HG03575 (cell line): ENCODE results near the gene MYO15A.

Experiments used
- ATAC-seq: cut with Tn5 transposase; IDR thresholded peaks from one replicate; pipeline ENCODE4 v1.9.1; 2021; ENCODE audit not compliant: unreplicated experiment, insufficient number of reproducible peaks, low FRiP score; ENCODE audit errors: extremely low read depth

The MYO15A gene

DNA sequence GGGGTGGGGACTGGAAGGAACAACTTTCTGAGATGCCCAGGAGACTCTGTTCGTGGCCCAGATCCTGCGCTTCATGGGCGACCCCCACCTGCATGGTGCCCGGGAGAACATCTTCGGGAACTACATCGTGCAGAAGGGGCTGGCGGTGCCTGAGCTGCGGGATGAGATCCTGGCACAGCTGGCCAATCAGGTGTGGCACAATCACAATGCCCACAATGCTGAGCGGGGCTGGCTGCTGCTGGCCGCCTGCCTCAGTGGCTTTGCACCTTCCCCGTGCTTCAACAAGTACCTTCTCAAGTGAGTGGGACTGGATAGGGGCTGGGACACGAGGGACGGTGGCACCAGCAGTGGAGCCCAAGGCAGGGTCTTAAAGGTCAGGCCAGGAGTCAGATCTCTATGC lies 37.3 kb downstream of the MYO15A start:
- ATAC-seq: no peak

DNA sequence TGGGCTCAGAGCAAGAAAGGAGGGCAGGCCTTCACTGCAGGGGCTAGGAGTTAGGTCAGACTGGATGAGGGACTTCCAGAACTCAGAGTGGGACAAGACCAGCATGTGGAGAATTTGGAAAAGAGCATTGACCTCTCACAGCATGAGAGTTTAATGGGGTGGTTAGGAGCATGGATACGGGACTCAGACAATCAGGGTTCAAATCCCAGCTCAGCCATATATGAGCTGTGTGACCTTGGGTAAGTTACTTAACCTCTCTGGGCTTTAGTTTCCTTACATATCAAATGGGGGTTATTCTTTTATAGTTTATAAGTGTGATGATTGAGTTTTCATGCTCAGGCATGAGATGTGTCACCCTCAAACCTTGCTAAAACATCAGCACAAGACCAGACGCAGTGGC lies 37.7 kb downstream of the MYO15A start:
- no peak for ATAC-seq

DNA sequence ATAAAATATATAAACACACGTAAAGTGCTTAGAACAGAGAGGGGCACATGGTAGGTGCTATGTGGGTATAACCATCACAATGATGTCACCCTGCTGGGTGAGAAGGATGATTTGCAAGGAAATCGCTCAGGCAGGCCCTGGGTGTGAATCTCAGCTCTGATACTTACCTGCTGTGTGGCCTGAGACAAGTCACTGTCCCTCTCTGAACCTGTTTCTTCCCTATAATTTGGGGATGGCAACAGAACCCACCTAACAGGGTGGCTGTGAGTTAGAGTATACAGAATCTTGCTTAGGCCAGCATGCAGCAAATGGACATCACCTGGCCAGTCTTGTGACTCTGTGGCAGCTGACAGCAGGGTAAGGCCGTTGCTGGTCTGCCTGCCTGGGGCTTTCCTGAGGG lies 38.4 kb downstream of the MYO15A start:
- ATAC-seq: no peak

DNA sequence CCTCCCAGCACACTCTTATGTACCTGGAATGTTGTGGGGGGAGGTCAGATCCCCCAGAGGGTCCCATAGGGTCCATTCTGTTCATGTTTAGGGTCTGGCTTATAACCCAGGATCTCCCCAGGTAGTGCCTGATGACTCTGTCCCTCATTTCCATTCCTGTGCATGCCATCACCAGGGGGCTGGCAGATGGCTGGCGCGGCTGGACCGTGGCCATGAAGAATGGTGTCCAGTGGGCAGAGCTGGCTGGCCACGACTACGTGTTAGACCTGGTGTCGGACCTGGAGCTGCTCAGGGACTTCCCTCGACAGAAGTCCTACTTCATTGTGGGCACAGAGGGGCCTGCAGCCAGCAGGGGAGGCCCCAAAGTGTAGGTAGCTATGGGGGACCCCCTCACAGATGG lies 40.0 kb downstream of the MYO15A start:
- ATAC-seq: no peak

DNA sequence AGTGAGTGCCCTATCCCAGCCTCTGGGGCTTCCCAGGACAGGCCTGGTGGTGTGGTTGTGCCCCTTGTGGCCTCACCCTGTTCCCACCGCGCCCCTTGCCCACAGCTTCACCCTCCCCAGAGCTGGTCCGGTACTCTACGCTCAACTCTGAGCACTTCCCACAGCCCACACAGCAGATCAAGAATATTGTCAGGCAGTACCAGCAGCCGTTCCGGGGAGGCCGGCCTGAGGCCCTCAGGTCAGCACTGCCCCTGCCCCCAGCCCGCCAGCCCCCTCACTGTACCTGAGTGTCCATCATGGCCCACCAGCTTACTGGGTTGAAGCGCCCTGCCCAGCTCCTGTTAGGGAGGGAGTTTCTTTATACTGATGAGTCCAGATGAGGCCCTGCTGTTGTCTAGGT lies 42.7 kb downstream of the MYO15A start:
- no peak for ATAC-seq

DNA sequence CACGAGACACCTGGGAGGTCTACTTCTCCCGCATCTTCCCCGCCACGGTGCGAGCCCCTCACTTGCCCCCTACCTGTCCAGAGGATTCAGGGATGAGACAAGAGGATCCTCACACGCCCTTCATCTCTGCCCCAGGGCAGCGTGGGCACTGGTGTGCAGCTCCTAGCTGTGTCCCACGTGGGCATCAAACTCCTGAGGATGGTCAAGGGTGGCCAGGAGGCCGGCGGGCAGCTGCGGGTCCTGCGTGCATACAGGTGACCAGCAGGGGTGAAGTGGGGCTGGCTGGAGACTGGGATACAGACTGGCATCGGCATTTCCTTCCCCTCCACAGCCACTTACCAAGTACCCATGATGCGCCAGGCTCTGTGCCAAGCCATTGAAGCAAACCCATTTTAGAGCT lies 46.6 kb downstream of the MYO15A start:
- ATAC-seq: no peak

DNA sequence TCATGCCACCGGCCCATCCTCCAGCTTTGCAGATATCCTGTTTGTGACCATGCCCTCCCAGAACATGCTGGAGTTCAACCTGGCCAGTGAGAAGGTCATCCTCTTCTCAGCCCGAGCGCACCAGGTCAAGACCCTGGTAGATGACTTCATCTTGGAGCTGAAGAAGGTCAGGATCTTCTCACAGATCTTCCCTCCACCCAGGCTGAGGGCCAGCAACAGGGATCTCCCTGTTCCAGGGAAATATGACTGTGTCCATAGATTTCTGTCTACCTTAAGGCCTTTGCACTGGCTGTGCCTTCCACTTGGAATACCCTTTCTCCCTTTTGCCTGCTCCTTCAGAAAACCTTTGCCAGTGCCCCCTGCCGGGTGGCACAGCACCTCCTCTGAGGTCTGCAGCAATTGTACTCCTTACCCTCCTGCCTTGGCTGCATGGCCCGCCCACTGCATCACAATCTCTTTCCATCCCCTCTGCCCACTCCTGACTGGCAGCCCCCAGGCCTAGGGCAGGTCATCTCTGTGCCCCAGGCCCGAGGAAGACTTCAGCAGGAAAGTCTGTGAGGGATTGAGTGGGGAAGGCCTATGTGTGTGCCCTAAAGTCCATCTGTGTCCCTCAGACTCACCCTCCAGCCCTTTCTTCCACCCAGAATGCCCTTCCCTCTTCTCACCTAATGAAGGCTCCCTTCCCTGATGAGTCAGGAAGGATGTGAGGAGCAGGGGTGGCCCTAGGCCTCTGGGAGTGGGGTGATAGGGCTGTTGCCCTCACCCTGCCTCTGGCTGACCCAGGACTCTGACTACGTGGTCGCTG lies 47.8 kb downstream of the MYO15A start:
- ATAC-seq: no peak

DNA sequence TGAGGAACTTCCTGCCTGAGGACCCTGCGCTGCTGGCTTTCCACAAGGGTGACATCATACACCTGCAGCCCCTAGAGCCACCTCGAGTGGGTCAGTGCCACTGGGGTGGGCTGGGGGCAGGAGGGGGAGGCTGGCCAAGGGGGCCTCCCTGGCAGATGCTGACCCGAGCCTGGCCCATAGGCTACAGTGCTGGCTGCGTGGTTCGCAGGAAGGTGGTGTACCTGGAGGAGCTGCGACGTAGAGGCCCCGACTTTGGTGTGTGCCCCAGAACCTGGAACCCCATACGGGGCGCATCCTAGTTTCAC lies 48.4 kb downstream of the MYO15A start:
- ATAC-seq: no peak

DNA sequence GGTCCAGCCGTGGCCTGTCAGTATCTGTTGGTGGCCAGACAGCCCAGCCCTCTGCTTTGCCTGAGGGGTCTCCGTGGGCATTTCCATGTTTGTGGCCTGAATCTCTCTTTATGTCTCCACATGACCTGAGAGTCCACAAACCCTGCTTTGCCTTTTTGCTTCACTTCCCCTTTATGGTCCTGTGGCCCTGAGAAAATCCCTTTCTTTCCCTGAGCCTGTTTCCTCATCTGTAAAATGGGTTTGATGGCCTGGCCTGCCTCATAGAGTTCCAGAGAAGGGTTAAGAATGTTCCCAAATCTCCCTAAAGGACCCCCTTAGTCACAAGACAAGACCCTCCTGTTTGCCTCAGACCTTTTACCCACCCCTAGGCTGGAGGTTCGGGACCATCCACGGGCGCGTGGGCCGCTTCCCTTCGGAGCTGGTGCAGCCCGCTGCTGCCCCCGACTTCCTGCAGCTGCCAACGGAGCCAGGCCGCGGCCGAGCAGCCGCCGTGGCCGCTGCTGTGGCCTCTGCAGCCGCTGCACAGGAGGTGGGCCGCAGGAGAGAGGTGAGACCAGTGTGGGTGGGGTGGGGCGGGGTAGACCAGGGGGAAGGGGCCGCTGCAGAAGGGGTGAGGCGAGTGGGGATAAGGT lies 48.9 kb downstream of the MYO15A start:
- ATAC-seq: no peak

DNA sequence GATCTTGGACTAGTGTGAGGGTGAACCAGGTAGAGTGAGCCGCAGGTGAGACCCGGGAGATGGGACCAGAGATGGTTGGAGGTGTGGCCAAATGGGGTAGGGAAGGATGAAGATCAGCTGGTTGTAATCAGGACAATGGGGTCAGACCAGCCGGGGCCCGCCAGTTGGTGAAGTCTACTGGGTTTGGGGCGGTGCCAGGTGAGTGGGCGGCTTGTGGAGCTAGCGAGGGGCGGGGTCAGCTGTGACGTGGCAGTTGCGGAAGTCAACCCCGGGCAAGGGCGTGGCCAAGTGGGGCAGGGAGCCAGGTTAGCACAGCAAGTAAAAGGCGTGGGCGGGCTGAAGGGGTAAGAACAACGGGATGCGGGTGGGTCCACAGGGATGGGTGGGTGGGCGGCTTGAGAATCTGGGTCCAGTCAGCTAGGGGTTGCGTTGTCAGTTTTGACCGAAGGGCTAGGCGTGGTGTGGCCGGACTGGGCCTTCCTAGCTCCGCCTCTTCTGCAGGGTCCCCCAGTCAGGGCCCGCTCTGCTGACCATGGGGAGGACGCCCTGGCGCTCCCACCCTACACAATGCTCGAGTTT lies 49.6 kb downstream of the MYO15A start:
- no peak for ATAC-seq

DNA sequence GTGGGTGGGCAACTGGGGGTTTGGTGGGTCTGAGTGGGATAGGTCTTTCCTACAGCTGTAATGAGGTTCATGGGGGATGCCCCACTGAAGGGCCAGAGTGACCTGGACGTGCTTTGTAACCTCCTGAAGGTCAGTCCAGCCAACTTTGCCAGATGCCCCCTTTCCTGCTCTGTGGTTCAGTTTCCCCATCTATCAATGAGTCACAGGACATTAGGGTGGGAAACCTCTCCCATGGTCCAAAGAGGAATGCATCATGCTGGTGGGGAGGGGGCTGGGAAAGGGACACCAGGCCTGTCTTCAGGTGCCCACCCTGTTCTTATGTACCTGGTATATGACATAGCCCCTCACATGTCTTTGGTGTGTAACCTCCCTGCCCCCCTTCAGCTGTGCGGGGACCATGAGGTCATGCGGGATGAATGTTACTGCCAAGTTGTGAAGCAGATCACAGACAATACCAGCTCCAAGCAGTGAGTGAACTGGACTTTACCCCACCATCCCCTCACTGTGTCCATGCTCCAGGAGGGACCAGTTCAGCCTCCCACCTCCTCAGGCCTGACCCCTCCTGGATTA lies 51.1 kb downstream of the MYO15A start:
- ATAC-seq: no peak

DNA sequence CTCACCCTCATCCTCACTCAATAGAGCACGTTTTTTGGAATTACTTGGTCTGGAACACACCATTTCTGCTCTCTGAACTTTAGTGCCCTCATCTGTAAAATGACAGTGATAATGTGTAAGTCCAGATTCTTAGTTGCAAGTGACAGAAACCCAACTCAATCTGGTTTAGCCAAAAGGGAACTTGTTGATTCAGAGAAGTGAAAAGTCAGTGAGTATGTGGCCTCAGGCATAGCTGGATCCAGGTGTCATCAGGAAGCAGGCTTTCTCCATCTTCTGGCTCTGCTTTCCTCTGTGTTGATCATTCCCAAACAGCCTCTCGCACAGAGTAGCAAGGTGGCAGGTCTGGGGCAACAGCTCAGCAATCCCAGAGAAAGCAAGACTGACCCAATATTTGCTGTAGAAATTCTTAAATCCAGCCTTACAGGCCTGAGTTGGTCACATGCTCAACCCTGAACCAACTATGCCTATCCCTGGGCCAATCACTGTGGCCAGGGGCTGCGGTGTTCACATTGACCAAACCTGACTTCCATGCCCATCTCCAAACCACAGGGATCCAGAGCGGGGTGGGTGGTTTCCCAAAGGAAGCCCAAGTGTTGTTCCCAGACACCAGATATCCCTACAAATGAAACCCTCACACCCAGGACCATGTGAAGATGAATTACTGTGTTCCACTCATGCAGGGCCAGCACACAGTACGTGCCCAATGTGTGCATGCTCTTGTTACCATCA lies 51.7 kb downstream of the MYO15A start:
- no peak for ATAC-seq

DNA sequence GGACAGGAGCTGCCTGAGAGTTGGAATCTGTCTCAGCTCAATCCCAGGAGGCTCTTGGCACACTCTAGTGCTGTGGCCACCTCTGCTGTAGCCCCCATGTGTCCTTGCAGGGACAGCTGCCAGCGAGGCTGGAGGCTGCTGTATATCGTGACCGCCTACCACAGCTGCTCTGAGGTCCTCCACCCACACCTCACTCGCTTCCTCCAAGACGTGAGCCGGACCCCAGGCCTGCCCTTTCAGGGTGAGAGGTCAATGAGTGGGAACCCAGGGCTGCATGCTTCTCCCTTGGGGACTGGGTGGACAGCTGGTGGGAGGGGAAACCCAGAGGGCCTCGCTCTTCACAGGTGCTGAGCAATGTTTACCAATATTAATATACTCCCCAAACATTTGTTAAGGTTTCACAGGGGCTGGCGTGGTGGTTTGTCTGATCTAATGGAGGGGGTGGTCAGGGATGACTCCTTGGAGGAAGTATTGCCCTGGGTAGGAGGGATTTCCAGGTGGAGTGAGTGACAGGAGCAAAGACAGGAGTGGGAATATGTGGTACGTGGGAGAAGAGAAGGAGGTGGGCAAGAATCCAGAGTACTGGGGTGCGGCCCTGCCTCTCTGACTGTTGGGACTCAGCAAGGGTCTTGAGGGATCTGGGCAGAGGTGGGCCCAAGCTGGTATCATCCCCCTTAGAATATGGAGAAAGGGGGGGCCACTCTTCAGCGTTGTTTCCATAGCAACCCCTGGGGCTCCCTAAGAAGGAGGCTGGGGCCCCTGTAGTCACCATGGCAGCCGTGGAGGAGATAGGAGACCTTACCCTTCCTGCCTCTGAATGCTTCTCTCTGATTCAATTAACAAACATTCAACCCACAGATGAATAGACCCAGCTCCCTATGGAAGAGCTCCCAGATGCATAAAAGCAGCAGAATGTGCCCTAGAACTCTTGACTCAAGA lies 52.9 kb downstream of the MYO15A start:
- ATAC-seq: no peak

DNA sequence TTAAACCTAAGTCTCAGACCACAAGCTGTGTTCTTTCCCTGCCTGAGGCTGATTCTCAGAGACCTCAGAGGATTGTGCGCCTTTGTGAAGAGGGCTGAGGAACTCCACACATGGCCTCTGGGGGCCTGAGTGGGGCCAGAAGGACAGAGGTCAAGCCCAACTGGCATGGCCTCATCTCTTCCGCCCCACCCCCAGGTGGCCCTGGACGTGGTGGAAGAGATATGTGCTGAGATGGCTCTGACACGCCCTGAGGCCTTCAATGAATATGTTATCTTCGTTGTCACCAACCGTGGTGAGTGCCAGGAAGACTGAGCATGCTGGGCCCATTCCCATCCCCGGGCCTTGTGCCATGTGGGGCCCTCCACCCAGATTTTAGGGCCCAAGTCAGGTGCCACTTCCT lies 55.0 kb downstream of the MYO15A start:
- no peak for ATAC-seq

DNA sequence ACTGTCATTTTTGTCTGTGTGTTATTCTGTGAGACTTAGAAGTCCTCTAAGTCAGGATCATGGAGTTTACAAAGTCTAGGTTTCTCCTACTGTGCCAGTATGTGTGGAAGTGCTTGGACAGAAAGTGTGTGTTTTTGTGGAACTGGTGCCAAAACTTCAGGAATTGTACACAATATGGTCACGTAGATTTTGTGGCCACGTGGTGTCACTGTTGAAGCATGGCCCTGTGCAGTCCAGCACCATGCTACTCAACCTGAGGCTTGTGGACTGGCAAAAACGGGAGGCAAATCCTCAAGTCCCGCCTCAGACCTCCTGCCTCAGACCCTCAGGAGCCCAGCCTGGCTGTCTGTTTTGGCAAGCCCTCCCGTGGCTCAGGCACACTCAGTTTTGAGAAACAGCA lies 58.3 kb downstream of the MYO15A start:
- ATAC-seq: no peak

DNA sequence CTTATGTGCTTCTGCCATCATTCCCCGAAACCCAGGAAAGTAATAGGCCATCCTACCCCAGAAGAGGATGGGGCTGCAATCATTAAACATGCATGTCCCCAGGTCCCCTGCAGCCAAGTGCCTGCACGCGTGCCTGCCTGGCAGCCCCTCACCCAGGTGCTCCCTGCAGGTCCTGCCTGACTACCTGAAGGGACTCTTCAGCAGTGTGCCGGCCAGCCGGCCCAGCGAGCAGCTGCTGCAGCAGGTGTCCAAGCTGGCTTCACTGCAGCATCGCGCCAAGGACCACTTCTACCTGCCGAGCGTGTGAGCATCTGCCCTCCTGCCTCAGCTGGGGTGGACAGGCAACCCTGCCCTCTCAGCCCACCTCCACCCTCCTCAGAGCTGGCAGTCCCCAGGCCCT lies 58.9 kb downstream of the MYO15A start:
- ATAC-seq: no peak

DNA sequence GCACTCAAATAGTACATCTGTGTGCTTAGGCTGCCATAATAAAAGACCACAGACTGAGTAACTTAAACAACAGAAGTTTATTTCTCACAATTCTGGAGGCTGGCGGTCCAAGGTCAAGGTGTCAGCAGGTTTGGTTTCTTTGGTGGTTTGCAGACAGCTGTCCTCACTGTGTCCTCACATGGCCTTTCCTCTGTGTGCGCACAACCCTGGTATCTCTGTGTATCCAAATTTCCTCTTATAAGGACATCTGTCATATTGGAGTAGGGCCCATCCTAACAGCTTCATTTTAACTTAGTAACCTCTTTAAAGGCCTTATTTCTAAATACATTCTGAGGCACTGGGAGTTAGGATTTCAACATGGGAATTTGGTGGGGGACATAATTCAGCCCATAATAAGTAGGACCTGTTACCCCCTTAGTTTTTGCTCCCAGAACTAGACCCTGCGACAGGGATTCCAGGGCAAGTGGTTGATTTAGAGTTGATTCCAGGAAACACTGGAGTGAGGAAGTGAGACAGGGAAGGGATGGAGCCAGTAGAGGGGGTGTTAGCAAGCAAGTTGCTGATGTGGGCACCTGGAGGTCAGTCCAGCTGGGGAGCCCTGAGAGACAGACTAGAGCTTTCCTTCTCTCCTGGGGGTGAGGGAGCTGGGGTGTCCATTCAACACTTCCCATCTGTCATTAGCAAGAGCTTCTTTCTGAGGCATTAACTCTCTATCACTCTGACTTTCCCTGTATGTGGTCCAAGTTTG lies 64.1 kb downstream of the MYO15A start:
- ATAC-seq: no peak

DNA sequence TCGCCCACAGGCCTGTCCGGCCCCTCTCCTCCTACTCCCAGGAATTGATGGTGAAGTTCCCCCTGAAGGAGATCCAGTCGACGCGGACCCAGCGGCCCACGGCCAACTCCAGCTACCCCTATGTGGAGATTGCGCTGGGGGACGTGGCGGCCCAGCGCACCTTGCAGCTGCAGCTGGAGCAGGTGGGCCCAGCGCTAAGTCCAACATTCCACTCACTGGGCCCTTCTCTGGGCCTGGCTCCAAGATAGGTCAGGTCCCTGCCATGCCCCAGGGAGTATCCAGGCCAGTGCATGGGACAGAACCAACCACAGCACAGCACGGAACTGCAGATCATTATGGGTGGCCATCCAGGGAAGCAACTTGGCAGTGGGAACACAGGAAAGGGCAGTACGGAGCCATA lies 65.2 kb downstream of the MYO15A start:
- ATAC-seq: no peak
